HK-2 (cell line): ENCODE measurements around the gene TPSAB1.
"Not testable (repeated sequence)": the region's sequence is repeated elsewhere in the genome, so short reads cannot be mapped to it uniquely, and the experiment has no call there.

Experiments used
- DNase-seq: peaks from one replicate; pipeline ENCODE4 v3.0.0-alpha.2; 2018; ENCODE audit not compliant: unreplicated experiment

Gene TPSAB1

DNA sequence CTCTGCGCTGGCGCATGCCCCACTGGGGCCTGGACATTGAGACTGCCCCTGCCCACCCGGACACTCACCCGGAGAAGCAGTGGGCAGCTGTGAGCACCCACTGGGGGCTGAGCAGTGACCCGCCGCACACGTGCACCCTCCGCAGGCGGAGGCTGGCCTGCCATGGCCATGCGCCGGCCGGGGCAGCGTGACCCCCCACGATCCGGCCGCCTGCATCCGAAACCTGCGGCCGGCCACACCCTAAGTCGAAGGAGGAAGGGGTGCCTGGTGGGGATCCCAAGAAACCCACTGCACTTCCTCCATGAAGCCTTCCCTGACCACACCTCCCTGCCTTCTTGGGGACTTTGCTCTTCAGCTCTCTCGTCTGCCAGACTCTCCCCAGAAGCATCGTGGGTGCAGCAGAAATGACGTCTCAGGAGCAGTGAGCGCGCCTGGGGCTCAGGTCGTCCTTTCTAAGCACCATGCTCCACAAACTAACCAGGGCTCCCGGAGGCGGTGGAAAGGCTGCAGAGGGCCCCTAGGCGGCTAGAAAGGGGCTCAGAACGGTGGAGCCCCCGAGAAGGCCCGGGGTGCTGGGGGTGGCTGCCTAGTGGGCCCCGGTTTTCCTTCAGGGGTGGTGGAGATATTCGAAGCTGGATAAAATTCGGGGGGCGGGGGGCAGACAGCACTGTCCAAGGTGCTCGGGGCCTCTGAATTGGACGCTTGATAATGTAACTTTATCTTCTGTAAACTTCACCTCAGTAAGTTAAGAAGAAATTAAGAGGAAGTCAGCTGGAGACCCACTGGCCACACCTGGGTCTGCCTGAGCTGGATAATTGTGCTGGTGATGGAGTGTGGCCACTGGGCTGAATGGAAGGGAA, 16.9 kb upstream of the TPSAB1 start:
- DNase-seq, result no peak

DNA sequence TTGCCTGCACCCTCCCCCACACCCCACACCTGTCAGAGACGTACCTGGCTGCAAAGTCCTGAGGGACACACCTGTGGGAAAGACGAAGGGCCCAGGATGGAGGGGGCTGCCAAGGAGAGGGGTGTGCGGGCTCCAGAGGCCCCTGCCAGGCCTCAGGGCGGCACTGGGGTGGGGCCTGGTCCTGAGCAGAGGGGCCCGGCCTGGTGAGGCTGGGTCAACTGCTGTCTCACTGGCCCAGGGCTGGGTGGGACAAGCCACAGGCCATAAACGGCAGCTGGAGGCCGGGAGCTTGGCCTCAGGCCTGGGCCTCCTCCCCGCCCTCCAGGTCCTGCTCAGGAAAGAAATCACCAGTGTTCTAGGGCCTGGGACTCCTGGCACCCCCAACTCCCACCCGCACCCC, 15.9 kb upstream of the TPSAB1 start:
- no peak for DNase-seq

DNA sequence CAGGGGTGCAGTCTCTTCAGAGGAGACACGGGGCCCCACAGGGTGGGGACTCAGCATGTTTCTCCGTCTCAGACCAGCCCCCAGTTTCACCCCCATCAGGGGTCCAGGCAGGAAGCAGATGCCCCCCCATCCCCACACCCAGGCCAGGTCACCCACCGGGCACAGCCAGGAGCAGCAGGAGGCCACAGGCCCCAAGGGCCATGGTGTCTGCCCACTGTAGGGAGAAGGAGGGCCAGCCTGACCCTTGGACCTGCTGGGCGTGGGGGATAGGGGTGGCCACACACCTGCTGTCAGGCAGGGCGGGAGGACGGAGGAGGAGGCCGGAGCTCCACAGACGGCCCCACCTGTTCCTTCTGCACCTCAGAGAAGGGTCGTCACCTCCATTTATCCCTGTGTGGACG, 15.5 kb upstream of the TPSAB1 start, which contains the start of gene TPSG1:
TSS of gene TPSG1 (minus strand) at position 218 of the 401 bp plus-strand sequence. CDS start at position 202, 16 bp downstream.
- no peak for DNase-seq

DNA sequence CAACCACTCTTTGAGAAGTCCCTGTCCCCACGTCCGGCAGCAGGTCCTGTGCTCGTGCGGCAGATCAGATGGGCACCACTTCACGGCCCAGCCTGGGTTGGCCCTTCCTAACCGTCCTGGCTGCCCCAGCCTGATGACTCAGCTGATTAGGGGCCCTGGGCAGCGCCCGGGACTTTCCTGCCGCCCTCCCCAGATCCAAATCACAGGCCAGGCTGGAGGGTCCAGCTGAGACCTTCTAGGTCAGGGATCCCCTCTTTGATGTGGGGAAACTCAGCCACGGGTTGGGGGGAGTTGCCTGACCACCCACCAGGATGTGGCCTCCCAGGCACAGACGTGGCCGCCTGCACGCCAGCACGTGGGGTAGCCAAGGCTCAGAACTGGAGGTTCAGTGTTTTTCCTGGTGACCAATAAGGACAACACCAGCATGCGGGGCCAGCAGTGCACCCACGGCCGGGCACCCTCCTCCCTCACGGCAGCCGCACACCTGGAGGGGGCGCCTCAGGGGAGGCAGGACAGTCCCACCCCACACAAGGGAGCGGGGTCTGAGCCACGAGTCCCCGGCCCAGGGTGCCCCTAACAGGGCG, 14.7 kb upstream of the TPSAB1 start:
- peak; percentile 60 for DNase-seq

DNA sequence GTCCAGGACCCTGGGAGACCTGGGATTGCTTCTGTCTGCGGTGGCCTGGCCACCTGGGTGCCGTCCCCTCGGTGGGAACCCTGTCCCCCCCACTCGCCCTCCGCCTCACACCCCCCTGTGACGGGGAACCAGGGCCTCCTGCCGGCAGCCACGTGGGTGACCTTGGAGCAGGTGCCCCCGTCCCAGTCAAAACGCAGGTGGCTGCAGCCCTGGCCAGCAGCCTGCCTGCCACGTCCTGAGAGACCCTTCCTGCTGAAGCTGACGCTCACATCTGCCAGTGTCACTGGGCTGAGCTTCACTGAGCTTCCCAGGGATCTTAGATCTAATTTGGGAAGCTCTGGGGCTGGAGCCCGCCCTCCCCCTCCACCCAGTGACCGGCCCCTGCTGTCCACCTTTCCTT, 13.8 kb upstream of the TPSAB1 start:
- not testable (repeated sequence) for DNase-seq

DNA sequence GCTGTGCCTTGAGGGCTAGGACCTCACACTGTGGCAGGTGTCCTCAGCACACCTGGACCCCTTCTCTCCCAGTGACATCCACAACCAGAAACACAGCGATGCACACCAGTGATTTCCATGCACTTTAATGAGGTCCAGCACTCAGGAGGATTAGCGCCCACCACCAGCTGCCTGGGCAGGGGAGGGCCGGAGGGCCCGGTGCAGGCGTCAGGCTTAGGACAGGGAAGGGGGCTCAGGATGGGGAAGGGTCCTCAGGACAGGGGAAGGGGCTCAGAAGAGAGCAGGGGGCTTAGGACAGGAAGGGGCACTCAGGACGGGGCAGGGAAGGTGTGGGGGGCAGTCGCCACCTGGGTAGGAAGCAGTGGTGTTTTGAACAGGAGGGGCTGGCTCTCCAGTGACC, 12.3 kb upstream of the TPSAB1 start:
- not testable (repeated sequence) for DNase-seq

DNA sequence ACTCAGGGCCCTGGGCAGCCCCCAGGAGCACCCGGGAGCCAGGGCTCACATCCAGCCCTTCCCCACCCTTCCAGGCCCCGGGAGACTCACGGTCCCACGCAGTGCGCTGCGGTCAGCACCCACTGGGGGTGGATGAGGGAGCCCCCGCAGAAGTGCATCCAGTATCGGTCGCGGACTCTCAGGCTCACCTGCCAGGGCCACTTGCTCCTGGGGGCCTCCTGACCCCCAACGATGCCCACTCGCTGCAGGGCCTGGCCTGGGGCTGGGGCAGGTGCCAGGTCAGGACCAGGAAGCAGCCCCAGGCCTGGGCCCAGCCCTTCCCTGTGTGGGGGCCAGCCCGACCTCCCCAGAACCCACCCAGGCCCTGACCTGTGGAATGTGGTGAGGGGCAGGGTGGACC, 11.0 kb upstream of the TPSAB1 start:
- DNase-seq, result not testable (repeated sequence)

DNA sequence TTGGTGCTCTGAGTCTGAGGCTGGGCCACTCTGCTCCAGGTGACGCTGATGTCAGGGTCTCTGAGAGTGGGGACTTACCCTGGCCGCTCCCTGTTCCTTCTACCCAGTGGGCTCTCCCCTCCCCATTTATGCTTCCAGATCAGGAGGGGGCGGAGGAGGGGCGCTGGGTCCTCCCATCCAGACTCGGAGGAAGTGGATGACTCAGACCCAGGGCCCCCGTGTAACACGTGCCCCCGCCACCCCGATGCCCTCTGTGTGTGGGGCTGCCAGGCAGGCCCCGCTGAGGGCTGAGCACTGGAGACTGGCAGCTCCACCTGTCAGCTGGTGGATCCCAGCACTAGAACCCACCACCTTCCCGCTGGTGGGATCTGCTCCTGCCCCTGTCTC, 10.4 kb upstream of the TPSAB1 start, which contains the start of gene TPSB2:
TSS of gene TPSB2 (minus strand) at position 101 of the 387 bp plus-strand sequence. CDS start 233 bp downstream, outside the sequence.
- not testable (repeated sequence) for DNase-seq

DNA sequence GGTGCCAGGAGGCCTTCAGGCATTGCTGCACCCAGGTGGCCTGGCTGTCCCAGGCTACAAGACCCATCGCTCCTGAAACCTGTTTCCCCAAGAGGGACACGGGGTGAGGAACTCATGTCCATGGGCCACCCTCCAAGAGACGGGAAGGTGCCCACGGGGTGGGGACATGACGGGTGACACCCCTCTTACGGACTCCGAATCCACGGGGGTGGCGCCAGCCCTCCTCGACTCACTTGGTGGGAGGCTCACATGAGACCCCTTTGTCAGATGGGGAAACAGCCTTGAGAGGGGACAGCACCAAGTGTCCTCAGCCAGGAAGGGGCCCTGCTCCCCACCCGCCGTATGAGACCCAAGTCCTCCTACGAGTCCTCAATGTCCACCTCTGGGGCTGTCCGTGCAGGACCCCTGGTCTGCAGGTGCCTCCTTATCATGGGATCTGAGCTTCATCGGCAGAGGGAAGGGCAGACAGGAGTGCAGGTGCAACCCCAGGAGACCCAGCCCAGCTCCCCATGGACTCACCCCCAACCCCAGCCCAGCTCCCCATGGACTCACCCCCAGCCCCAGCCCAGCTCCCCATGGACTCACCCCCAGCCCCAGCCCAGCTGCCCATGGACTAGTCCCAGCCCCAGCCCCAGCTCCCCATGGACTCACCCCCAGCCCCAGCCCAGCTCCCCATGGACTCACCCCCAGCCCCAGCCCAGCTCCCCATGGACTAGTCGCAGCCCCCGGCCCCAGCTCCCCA, 9.9 kb upstream of the TPSAB1 start:
- not testable (repeated sequence) for DNase-seq

DNA sequence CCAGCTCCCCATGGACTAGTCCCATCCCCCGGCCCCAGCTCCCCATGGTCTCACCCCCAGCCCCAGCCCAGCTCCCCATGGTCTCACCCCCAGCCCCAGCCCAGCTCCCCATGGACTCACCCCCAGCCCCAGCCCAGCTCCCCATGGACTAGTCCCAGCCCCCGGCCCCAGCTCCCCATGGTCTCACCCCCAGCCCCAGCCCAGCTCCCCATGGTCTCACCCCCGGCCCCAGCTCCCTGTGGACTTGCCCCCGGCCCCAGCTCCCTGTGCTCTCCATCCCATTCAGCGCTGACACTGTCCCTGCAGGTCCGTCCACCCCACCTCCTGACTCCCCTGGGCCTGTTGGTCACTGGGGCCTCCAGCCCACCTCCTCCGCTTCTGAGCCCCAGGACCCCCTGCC, 9.2 kb upstream of the TPSAB1 start:
- not testable (repeated sequence) for DNase-seq

DNA sequence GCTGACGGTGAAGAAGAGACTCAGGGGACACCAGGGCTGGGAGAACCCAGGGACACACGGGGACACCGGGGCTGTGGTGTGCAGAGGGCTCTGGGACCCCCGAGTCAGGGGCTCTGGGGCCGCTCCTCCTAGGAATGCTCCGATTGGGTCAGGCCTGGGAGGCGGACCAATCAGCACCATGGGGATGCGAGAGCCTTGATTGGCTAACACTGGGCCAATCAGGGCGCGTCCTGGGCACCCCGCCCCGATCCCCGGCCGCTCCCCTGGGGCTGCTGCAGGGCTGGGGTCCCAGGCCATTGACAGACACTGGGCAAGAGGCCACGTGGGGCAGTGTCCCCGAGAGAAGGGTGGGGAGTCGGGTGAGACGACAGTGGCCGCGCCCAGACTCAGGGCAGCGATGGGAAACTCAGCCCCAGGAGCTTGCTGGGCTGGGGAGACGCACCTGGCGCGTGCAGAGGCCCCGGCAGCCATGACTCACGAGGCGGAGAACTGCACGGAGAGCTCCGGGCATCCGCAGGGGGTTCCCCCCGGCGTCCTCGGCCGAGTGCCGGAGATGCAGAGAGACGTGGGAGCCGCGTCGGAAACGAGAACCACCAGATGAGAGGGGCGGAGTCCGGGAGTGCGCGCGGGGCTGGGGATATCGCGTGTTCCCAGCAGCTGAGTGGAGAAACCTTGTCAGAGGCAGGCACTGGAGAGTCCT, 8.3 kb upstream of the TPSAB1 start:
- DNase-seq, result not testable (repeated sequence)

DNA sequence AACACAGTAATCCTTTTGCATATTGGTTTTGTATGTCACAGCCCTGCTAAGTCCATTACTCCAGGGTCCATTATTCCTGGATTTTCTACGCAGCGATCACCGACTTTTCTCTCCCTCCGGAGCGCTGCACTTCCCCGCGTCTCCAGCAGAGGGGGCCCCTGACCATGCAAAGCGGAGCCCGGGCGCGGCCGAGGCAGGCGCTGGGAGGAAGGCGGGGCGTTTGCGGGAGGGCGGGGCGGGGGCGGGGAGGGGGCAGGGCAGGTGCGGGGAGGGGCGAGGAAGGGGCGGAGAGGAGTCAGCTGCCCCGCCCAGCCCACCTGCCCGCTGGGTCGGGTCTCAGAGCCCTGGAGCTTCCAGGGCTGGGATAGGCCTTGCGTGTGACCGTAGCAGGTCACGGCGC, 3.8 kb upstream of the TPSAB1 start:
- DNase-seq, result not testable (repeated sequence)

DNA sequence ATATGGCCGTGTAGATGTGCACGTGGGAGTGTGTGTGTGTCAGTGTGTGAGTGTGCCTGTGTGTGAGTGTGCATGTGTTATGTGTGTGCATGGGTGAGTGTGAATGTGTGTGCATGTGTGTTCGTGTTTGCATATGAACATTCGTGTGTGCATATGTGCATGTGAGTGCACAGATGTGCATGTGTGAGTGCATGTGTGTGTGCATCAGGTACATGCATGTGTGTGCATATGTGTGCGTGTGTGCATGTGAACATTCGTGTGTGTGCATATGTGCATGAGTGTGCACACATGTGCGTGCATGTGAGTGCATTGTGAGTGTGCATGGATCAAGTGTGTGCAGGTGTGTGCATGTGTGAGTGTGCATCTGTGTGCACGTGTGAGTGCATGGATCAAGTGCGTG, 2.5 kb upstream of the TPSAB1 start:
- DNase-seq, result no peak

DNA sequence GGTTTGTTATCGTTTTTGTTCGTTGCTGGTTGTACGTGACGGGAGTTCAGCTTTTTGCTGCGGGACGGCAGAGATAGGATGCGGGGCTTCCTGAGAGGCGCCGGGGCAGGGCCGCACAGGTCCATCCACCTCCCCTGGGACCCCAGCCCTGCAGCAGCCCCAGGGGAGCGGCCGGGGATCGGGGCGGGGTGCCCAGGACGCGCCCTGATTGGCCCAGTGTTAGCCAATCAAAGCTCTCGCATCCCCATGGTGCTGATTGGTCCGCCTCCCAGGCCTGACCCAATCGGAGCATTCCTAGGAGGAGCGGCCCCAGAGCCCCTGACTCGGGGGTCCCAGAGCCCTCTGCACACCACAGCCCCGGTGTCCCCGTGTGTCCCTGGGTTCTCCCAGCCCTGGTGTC, 1.6 kb upstream of the TPSAB1 start:
- not testable (repeated sequence) for DNase-seq

DNA sequence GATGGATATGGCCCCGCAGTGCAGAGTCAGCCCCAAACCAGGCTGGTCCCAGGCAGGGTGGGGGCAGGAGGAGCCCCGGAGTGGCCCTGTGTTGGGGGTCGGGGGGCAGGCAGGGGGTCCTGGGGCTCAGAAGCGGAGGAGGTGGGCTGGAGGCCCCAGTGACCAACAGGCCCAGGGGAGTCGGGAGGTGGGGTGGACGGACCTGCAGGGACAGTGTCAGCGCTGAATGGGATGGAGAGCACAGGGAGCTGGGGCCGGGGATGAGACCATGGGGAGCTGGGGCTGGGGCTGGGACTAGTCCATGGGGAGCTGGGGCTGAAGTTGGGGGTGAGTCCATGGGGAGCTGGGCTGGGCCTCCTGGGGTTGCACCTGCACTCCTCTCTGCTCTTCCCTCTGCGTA, 930 bp upstream of the TPSAB1 start:
- DNase-seq, result not testable (repeated sequence)

DNA sequence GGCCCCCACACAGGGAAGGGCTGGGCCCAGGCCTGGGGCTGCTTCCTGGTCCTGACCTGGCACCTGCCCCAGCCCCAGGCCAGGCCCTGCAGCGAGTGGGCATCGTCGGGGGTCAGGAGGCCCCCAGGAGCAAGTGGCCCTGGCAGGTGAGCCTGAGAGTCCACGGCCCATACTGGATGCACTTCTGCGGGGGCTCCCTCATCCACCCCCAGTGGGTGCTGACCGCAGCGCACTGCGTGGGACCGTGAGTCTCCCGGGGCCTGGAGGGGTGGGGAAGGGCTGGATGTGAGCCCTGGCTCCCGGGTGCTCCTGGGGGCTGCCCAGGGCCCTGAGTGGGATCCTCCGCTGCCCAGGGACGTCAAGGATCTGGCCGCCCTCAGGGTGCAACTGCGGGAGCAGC, 576 bp downstream of the TPSAB1 start:
- not testable (repeated sequence) for DNase-seq

DNA sequence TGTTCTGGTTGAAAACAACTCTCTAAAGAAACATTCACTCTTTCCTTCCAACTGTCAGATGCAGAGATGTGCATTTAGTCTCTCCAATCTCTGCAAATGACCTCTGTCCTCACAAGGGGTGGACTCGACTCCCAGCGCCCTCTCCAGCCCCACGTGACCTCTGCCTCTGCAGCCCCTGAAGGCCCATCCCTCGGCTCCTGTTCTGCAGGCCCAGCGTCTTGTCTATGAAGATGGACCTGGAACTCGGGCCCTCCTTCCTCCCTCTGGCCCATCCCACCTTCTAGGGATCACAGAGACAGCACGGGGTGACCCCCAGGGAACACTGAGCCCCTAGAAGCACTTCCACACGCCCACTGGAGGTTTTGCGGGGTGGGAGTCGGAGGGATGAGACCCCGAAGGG, 2.9 kb downstream of the TPSAB1 start:
- not testable (repeated sequence) for DNase-seq

DNA sequence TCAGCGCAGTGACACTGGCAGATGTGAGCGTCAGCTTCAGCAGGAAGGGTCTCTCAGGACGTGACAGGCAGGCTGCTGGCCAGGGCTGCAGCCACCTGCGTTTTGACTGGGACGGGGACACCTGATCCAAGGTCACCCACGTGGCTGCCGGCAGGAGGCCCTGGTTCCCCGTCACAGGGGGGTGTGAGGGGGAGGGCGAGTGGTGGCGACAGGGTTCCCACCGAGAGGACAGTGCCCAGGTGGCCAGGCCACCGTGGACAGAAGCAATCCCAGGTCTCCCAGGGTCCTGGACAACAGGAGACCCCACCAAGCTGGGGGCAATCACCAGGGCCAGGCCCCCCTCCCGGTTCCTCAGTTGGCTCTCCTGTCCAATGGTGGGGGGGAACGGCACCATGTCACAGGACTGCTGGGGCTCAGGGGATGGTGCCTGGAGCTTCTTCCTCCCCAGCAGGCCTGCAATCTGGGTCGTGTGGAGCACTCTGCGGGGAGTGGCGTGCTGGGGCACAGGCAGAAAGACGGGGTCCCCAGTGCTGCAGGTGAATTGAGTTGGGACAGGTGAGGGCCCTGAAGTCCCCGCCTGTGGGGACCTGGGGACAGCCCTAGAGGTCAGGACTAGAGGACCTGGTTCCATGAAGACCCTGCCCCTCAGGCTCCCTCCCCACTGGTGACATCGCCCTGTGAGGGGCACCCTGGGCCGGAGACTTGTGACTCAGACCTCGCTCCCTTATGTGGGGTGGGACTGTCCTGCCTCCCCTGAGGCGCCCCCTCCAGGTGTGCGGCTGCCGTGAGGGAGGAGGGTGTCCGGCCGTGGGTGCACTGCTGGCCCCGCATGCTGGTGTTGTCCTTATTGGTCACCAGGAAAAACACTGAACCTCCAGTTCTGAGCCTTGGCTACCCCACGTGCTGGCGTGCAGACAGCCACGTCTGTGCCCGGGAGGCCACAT, 3.7 kb downstream of the TPSAB1 start:
- DNase-seq, result not testable (repeated sequence)

DNA sequence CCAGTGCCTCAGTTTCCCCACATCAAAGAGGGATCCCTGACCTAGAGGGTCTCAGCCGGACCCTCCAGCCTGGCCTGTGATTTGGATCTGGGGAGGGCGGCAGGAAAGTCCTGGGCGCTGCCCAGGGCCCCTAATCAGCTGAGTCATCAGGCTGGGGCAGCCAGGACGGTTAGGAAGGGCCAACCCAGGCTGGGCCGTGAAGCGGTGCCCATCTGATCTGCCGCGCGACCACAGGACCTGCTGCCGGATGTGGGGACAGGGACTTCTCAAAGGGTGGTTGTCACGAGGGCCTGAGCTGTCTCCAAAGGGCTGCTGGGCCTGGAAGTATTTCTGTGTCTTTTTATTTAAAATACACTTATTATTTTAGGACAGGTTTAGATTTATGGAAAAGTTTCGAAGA, 4.4 kb downstream of the TPSAB1 start:
- peak; percentile 65 for DNase-seq

DNA sequence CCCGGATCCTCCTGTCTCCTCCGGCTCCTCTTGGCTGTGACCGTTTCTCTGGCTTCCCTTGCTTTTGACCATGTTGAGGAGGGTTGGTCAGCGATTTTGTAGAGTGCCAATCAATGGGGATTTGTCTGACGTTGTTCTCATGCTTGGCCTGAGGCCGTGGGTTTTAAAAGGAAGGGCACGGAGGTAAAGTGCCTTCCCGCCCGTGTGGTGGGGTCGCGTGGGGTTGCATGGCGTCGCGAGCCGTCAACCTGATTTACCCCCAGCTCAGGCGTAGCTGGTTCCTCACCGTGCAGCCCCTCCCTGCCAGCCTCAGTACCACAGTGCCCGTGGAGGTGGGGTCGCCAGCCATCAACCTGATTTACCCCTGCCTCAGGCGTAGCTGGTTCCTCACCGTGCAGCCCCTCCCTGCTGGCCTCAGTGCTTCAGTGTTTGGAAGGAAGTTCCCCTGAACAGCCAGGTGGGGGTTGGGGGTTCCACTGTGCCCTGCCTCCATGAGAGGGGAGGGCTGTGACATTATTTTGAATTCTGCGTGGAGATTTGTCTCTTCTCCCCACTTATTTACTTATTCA, 5.0 kb downstream of the TPSAB1 start:
- DNase-seq, result no peak
